ENCODE results near the gene CSNK2A3.

- TF ChIP-seq, protein P1, sequence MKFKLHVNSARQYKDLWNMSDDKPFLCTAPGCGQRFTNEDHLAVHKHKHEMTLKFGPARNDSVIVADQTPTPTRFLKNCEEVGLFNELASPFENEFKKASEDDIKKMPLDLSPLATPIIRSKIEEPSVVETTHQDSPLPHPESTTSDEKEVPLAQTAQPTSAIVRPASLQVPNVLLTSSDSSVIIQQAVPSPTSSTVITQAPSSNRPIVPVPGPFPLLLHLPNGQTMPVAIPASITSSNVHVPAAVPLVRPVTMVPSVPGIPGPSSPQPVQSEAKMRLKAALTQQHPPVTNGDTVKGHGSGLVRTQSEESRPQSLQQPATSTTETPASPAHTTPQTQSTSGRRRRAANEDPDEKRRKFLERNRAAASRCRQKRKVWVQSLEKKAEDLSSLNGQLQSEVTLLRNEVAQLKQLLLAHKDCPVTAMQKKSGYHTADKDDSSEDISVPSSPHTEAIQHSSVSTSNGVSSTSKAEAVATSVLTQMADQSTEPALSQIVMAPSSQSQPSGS (IDR thresholded peaks at IDR 0.05; ENCODE audit: low read length), result no peak
- no peak for TF ChIP-seq SIN3A (IDR thresholded peaks at IDR 0.05; ENCODE audit: low read depth, low read length)
- TF ChIP-seq SREBF2 (IDR thresholded peaks at IDR 0.05; ENCODE audit: low read length), result no peak
- TF ChIP-seq TCF12 (IDR thresholded peaks at IDR 0.05; ENCODE audit: low read depth, low read length), result no peak
Observed at GRCh38 chr11:11400635-11401232, 47.7 kb upstream of the CSNK2A3 start.

Measured in GM12878 (cell line).